ENCODE measurements around the gene DYNLT2. TPM values are rescaled to one million over a fixed set of nuclear protein-coding genes. Genes with fewer than 3 reads are reported as not detected.

Gene DYNLT2
- total RNA-seq, 2 donors from 2014 or later, result 2.2 to 7.2 TPM

- TF ChIP-seq POLR2AphosphoS5 (IDR thresholded peaks at IDR 0.05) (no peak), POLR2A (IDR thresholded peaks at IDR 0.05) (no peak), CTCF (IDR thresholded peaks at IDR 0.05) (no peak)
- peaks cover 4 to 7% of the 10 kb centered on the region in 2 donors for H3K36me3 ChIP-seq
- H3K9me3 ChIP-seq, result no peaks in the 10 kb centered on the region
- H3K4me1 ChIP-seq (replicated peaks), result peaks cover 7% of the 10 kb centered on the region
- 95% methylated on average over 9 of the region's 9 CpGs for WGBS
- no peak for DNase-seq (ENCODE audit: low spot score)
- intact Hi-C loops (cut with DNase I), result no loop called here
- H3K27me3 ChIP-seq (replicated peaks; ENCODE audit: insufficient read depth), result no peaks in the 10 kb centered on the region
- H3K27ac ChIP-seq, result no peak overlapping the region
- no peak overlapping the region for H3K4me3 ChIP-seq
Measured at GRCh38 chr6:169714595-169714994, 36.8 kb downstream of the DYNLT2 start.

- Histone ChIP-seq H3K36me3 (peaks cover 4 to 7% of the 10 kb centered on the region in 2 donors), H3K4me1 (replicated peaks) (peaks cover 4% of the 10 kb centered on the region), H3K27me3 (replicated peaks; ENCODE audit: insufficient read depth) (no peaks in the 10 kb centered on the region), H3K9me3 (no peaks in the 10 kb centered on the region), H3K4me3 (no peak overlapping the region), H3K27ac (no peak overlapping the region)
- WGBS, result 98% methylated on average over 2 of the region's 2 CpGs
- intact Hi-C loops (cut with DNase I), result no loop called here
- TF ChIP-seq POLR2A (IDR thresholded peaks at IDR 0.05) (no peak), POLR2AphosphoS5 (IDR thresholded peaks at IDR 0.05) (no peak), CTCF (IDR thresholded peaks at IDR 0.05) (no peak)
- no peak for DNase-seq (ENCODE audit: low spot score)
Measured at GRCh38 chr6:169714178-169714577, 37.2 kb downstream of the DYNLT2 start.

GRCh38 chr6:169710009-169710408, 41.4 kb downstream of the DYNLT2 start:
- TF ChIP-seq POLR2A (IDR thresholded peaks at IDR 0.05) (no peak), POLR2AphosphoS5 (IDR thresholded peaks at IDR 0.05) (no peak)
- intact Hi-C loops (cut with DNase I), result no loop called here
- Histone ChIP-seq H3K4me3 (no peak overlapping the region), H3K9me3 (no peaks in the 10 kb centered on the region), H3K27me3 (replicated peaks; ENCODE audit: insufficient read depth) (no peaks in the 10 kb centered on the region), H3K27ac (no peak overlapping the region), H3K36me3 (peaks cover 4 to 7% of the 10 kb centered on the region in 2 donors), H3K4me1 (replicated peaks) (no peaks in the 10 kb centered on the region)
- DNase-seq (ENCODE audit: low spot score), result no peak
- 69% methylated on average over 3 of the region's 3 CpGs for WGBS

- intact Hi-C loops (cut with DNase I), result no loop called here
- DNase-seq (ENCODE audit: low spot score), result no peak
- Histone ChIP-seq H3K36me3 (peaks cover 0 to 4% of the 10 kb centered on the region in 2 donors), H3K9me3 (no peaks in the 10 kb centered on the region), H3K27me3 (replicated peaks; ENCODE audit: insufficient read depth) (no peaks in the 10 kb centered on the region), H3K4me3 (no peak overlapping the region), H3K4me1 (replicated peaks) (no peaks in the 10 kb centered on the region), H3K27ac (no peak overlapping the region)
- no peak for TF ChIP-seq POLR2AphosphoS5 (IDR thresholded peaks at IDR 0.05)
- TF ChIP-seq POLR2A (IDR thresholded peaks at IDR 0.05), result no peak
- TF ChIP-seq CTCF (IDR thresholded peaks at IDR 0.05), result no peak
Measured at GRCh38 chr6:169709293-169709692, 42.1 kb downstream of the DYNLT2 start.

GRCh38 chr6:169707772-169708171, 43.6 kb downstream of the DYNLT2 start:
- intact Hi-C loops (cut with DNase I), result no loop called here
- Histone ChIP-seq H3K9me3 (no peaks in the 10 kb centered on the region), H3K4me3 (no peak overlapping the region), H3K27ac (no peak overlapping the region), H3K36me3 (peaks cover 0 to 4% of the 10 kb centered on the region in 2 donors), H3K27me3 (replicated peaks; ENCODE audit: insufficient read depth) (no peaks in the 10 kb centered on the region), H3K4me1 (replicated peaks) (no peaks in the 10 kb centered on the region)
- 91% methylated on average over 2 of the region's 2 CpGs for whole genome bisulfite sequencing
- DNase-seq (ENCODE audit: low spot score), result no peak
- TF ChIP-seq CTCF (IDR thresholded peaks at IDR 0.05) (no peak), POLR2AphosphoS5 (IDR thresholded peaks at IDR 0.05) (no peak), POLR2A (IDR thresholded peaks at IDR 0.05) (no peak)

All from prostate gland (tissue), 2 donors.